Measurements from ENCODE around the gene EDNRB. TPM values are rescaled to one million over a fixed set of nuclear protein-coding genes. Genes with fewer than 3 reads are reported as not detected.
"Not testable (repeated sequence)": the region's sequence is repeated elsewhere in the genome, so short reads cannot be mapped to it uniquely, and the experiment has no call there.

Gene EDNRB
- total RNA-seq, 2 donors from 2014 or later = 14.8 to 18.9 TPM

GRCh38 chr13:77859450-77859849 lies 59.2 kb downstream of the EDNRB start:
- H3K27me3 ChIP-seq (replicated peaks; ENCODE audit: insufficient read depth) = no peaks in the 10 kb centered on the region
- no peak for DNase-seq (ENCODE audit: low spot score)
- no peak overlapping the region for H3K4me3 ChIP-seq
- H3K4me1 ChIP-seq (replicated peaks) = no peaks in the 10 kb centered on the region
- H3K27ac ChIP-seq = no peak overlapping the region
- no peaks in the 10 kb centered on the region for H3K9me3 ChIP-seq
- no peak for TF ChIP-seq POLR2AphosphoS5 (IDR thresholded peaks at IDR 0.05)
- TF ChIP-seq POLR2A (IDR thresholded peaks at IDR 0.05) = no peak
- TF ChIP-seq, protein P1, sequence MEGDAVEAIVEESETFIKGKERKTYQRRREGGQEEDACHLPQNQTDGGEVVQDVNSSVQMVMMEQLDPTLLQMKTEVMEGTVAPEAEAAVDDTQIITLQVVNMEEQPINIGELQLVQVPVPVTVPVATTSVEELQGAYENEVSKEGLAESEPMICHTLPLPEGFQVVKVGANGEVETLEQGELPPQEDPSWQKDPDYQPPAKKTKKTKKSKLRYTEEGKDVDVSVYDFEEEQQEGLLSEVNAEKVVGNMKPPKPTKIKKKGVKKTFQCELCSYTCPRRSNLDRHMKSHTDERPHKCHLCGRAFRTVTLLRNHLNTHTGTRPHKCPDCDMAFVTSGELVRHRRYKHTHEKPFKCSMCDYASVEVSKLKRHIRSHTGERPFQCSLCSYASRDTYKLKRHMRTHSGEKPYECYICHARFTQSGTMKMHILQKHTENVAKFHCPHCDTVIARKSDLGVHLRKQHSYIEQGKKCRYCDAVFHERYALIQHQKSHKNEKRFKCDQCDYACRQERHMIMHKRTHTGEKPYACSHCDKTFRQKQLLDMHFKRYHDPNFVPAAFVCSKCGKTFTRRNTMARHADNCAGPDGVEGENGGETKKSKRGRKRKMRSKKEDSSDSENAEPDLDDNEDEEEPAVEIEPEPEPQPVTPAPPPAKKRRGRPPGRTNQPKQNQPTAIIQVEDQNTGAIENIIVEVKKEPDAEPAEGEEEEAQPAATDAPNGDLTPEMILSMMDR (IDR thresholded peaks at IDR 0.05) = no peak
- no peaks in the 10 kb centered on the region for H3K36me3 ChIP-seq
- WGBS = 50% methylated on average over 8 of the region's 8 CpGs
- intact Hi-C loops (cut with DNase I) = no loop called here

- Histone ChIP-seq H3K36me3 (no peaks in the 10 kb centered on the region), H3K27me3 (replicated peaks; ENCODE audit: insufficient read depth) (no peaks in the 10 kb centered on the region), H3K4me3 (no peak overlapping the region), H3K4me1 (replicated peaks) (no peaks in the 10 kb centered on the region), H3K9me3 (no peaks in the 10 kb centered on the region), H3K27ac (no peak overlapping the region)
- intact Hi-C loops (cut with DNase I) = no loop called here
- TF ChIP-seq POLR2AphosphoS5 (IDR thresholded peaks at IDR 0.05) (no peak), POLR2A (IDR thresholded peaks at IDR 0.05) (no peak)
- TF ChIP-seq, protein P1 (IDR thresholded peaks at IDR 0.05) = no peak
- no peak for DNase-seq (ENCODE audit: low spot score)
These were observed 61.0 kb downstream of the EDNRB start for GRCh38 chr13:77857531-77858209.

- WGBS = 38% methylated on average over 4 of the region's 4 CpGs
These were observed 64.9 kb downstream of the EDNRB start for GRCh38 chr13:77853703-77854102.

DNA sequence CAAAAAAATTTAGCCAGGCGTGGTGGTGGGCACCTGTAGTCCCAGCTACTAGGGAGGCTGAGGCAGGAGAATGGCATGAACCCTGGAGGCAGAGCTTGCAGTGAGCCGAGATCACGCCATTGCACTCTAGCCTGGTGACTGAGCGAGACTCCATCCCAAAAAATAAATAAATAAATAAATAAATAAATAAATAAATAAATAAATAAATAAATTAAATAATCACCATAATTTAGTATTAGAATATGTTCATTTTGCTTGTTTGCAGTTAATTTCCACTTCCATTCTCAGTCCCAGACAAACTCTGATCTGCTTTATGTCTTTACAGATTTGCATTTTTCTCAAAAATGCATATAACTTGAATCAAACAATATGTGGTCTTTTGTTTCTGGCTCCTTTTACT lies 70.6 kb downstream of the EDNRB start:
- H3K27ac ChIP-seq; H3K27me3 ChIP-seq (replicated peaks; ENCODE audit: insufficient read depth); H3K9me3 ChIP-seq; H3K36me3 ChIP-seq; H3K4me3 ChIP-seq; DNase-seq (ENCODE audit: low spot score); H3K4me1 ChIP-seq (replicated peaks); intact Hi-C loops (cut with DNase I): not testable (repeated sequence)
- 96% methylated on average over 4 of the region's 4 CpGs for WGBS

More at GRCh38 chr13:77853703-77854102, 64.9 kb downstream of the EDNRB start:
- Histone ChIP-seq H3K27me3 (replicated peaks; ENCODE audit: insufficient read depth) (no peaks in the 10 kb centered on the region), H3K36me3 (no peaks in the 10 kb centered on the region), H3K9me3 (no peaks in the 10 kb centered on the region), H3K4me1 (replicated peaks) (no peaks in the 10 kb centered on the region), H3K27ac (no peak overlapping the region), H3K4me3 (no peak overlapping the region)
- no peak for DNase-seq (ENCODE audit: low spot score)
- TF ChIP-seq POLR2A (IDR thresholded peaks at IDR 0.05) = no peak
- TF ChIP-seq POLR2AphosphoS5 (IDR thresholded peaks at IDR 0.05) = no peak
- TF ChIP-seq, protein P1 (IDR thresholded peaks at IDR 0.05) = no peak
- intact Hi-C loops (cut with DNase I) = no loop called here

- H3K4me3 ChIP-seq = no peak overlapping the region
- DNase-seq (ENCODE audit: low spot score) = no peak
- H3K27me3 ChIP-seq (replicated peaks; ENCODE audit: insufficient read depth) = no peaks in the 10 kb centered on the region
- TF ChIP-seq, protein P1 (IDR thresholded peaks at IDR 0.05) = no peak
- TF ChIP-seq POLR2AphosphoS5 (IDR thresholded peaks at IDR 0.05) (no peak), POLR2A (IDR thresholded peaks at IDR 0.05) (no peak)
- H3K4me1 ChIP-seq (replicated peaks) = no peaks in the 10 kb centered on the region
- no peaks in the 10 kb centered on the region for H3K9me3 ChIP-seq
- H3K36me3 ChIP-seq = no peaks in the 10 kb centered on the region
- intact Hi-C loops (cut with DNase I) = no loop called here
- no peak overlapping the region for H3K27ac ChIP-seq
- 91% methylated on average over 1 of the region's 1 CpG for WGBS
These were observed 72.5 kb downstream of the EDNRB start for GRCh38 chr13:77846173-77846572.

Small RNA genes lying within 50 kb of the gene (small RNA-seq; reads per million reads assigned to genes)
- 0 reads per million in 2 donors for gene RN7SL810P

Other genes starting within 250 kb of the EDNRB start
- 100 to 1,000 TPM in 1 of 2 donors, 1 to 10 TPM in 1; 9.6 to 132 TPM for gene SLAIN1, start 221.1 kb downstream of the EDNRB start, total RNA-seq